HG02588 (cell line): Measurements from ENCODE around the gene NYAP2.

Source experiments
- ATAC-seq: cut with Tn5 transposase; IDR thresholded peaks from one replicate; pipeline ENCODE4 v1.9.1; 2021; ENCODE audit warnings: mild to moderate bottlenecking, moderate library complexity; ENCODE audit not compliant: unreplicated experiment

NYAP2 gene

DNA sequence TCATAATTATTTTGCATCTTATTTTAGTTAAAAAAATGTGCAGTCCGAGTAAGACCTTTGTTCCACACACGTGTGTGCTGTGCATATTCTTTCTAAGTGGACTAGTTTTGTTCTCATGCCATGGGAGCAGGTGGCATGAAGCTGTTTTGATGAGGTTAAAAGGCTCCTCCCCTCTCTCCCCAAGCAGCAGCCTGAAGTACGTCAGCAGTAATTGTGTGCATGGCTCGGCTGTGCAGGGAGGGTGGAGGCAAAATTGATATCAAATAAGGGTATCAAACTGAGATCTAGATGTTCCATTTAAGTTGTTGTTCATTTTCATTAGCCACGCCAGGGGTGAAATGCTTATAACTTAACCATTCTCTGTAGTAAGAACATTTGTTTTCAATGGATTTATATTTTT, at the start of gene NYAP2:
Gene NYAP2, plus strand, starts transcription at position 207 of the 400 bp plus-strand sequence. CDS start 9,171 bp downstream, outside the sequence.
- ATAC-seq = no peak

DNA sequence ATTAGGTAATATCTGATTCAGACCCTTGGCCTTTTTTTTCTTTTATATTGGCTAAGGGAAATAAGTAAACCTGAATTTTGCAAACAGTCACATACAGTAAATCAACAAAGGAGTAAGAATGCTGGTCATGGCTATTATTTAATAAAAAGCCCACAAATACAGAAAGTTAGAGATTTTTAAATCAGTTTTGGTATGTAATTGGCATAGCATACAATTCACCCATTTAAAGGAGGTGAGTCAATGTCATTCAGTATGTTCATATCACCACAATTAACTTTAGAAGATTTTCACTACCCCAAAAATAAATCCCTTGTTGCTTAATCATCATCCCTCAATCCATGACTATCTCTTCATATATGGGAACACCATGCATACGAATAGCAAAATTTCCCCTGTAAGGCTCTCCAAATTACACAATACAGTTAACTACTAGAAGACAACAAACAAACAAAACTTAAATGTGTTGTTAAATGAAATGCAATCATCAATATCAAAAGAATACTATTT, 45.9 kb upstream of the NYAP2 start:
- no peak for ATAC-seq

DNA sequence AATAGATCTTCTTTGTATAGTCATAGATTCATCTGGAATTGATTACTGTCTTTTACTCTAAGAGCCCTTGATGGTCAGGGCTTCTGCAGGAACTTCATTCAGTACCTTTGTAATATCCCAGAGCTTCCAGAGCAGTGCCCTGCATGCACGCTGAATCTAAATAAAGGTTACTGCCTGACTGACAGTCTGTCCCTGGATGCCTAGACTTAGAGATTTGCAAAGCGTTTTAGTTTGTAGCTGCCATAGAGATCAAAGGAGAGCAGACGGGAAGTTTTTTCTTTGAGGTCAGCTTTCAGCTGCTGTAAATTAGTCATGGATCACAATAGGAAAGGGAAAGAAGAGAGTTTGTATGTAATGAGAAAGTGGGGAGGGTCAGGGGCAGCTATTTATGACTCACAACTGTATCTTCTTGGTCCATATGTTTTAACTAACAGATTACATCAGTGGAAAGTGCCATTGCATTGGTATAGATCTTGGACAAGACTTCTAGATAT, 45.2 kb upstream of the NYAP2 start:
- no peak for ATAC-seq

DNA sequence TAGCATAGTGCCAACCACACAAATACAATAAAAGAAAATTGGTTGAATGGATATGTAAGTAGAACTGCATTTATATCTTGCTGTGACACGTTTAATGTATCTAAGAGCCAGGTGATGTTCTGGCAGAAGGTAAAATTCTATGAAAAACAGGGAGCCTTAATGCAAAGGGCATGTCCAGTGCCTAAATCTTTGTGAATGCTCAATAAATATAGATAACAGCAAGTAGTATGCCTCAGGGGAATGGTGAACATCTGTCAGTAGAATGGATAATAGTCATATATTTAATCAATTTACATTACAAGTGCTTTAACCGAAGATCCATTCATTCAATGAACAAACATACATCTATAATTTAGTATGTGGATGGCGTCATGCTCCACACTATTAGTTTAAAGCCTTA, 43.7 kb upstream of the NYAP2 start:
- no peak for ATAC-seq

DNA sequence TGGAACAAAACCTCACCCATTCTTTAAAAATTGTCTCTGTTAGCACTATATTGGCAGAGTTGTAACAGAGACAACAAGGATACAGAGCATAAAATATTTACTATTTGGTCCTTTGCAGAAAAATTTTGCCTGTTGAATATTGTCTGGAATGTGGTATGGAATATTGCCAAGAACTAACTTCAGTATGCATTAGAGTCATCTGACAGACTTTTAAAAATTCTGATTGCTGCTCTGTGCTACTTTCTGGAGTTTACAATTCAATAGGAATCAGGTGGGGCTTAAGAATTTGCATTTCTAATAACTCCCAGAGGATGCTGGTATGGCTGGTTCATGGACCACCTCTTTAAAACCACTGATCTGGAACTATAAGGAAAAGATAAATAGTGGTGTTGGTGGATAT, 32.8 kb upstream of the NYAP2 start:
- ATAC-seq = no peak

DNA sequence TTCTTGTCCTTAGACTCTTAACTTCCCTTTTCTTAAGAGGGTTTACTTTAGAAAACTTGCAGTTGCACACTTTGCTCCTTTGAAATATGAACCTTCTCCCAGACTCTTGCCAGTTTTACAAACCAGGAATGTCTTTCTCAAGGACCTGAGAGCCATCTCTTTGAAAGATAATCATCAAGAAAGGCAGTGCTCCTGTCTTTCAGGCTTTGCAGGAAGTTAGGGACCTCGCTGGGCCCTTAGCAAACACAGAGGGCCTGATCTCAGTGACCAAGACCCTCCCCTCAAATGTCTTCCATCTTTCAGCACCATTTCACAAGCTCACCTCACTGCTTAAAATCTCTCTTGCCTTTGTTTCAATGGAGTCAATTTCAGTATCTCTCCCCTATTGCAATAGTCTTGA, 32.0 kb upstream of the NYAP2 start:
- no peak for ATAC-seq

DNA sequence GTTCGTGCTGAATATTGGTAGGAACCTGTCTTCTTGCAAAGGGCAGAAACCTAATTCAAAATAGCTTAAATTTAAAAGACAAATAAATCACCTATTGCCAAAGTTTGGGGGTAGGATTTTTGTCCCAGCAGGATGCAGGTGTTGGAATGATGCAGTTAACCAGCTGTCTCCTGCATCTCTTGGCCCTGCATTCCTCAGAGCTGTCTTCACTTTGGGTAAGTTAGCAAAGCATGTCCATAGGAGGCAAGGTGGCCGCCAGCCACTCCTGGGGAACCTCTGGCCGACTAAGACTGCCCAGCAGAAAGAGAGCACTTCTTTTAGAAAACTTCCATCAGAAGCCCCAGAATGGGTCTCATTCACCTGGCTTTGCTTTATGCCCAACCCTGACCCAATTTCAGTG, 20.5 kb upstream of the NYAP2 start:
- no peak for ATAC-seq

DNA sequence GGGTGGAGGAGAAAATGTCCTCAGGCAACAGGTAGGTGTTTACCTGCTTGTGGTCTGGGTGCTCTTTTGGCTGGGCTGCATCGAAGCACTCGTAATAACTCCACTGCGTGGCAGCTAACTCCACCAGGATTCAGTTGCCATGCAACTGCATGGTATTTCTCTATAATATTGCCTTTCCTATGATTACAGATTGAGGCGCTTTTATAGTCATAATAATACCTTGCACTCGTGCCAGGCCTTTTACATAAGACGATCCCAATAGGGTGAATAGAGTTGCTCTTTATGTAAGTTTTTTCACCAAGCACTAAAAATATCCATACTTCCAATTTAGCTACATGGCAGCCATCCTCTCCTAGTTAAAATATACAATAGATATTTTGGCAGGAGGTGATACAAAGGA, 19.7 kb upstream of the NYAP2 start:
- ATAC-seq = no peak

DNA sequence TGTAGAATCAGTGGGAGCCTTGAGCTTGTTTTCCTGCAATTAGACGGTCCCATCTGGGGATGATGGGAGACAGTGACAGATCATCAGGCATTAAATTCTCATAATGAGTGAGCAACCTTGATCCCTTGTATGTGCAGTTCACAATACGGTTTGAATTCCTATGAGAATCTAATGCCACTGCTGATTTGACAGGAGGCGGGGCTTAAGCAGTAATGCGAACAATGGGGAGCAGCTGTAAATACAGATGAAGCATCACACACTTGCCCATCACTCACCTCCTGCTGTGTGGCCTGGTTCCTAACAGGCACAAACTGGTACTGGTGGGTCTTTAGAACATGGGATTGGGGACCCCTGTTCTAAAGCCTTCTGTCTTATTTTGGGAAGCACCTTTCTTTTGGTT, 17.9 kb upstream of the NYAP2 start:
- no peak for ATAC-seq

DNA sequence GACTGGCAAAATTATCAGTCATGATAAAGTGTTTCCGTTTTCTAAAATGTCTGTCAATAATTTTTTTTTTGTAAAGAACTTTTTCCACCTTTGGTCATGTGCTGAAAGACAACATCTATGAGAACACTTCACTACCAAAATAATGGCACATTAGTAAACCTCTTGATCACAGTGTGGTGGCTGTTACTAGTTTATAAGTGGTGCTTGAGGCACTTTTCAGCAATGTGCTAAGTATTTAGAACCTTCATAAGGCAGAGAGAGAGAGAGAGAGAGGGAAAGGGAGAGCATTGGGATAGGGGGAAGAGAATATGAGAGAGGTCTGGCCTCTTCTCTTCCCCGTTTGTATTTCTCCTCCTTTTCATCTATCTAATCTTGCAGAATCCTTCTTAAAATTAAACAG, 1.1 kb upstream of the NYAP2 start:
- ATAC-seq = no peak

DNA sequence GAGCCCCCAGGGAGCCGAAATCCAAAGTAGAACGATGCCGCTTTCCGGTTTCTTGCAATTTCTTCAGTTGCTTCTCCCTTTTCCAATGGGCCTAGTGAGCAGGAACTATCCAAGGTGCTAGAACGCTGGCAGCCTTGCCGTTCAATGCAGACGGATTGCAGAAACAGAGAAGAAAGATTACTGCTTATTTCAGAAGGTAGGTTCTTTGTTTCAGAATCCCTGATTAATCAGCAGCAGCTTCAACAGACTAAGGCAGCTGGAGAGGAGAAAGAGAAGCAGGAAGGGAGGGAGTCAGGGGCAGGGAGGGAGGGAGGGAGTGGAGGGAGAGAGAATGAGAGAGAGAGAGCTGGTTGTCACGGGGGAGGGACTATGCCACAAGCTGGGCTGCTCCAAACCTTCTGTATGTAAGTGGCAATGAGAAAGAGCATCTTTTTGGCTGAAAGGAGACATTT, 576 bp downstream of the NYAP2 start:
- no peak for ATAC-seq

DNA sequence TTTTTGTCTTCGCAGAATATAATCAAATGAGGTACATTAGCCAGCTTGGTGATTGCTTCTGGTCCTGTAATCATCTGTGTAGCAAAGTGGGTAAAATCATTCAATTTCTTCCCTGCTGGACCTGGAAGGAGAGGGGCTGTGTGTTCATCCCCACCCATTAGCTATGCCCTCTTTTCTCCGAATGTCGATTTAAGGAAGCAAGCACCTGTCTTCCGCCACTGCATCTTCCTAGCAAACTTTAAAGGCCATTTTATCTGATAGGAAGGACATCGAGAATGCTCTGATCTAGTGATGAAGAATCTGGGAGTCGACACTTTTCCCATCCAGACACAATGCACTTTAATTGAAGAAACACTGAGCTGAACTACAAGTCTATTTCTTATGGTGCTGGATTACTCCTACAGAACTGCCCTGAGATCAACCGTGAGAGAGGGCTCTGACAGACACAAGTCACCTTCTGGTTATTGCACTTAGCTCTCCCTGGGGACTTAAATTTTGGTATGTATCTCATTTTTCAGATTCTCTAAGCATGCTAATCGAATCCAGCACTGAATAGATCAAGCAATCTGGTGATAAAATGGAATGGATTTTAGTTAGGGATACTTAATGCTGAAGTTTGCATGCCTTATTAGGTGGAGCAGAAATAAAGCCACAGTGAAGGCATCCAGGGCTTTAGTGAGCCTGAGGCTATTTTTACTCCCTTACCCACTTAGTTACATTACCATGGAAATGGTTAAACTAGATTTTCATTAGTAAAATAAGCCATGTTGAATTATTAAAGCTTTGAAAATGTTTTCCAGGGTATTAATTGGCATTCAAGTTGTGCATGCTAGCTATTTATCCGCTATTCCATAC, 1.3 kb downstream of the NYAP2 start:
- ATAC-seq = no peak

DNA sequence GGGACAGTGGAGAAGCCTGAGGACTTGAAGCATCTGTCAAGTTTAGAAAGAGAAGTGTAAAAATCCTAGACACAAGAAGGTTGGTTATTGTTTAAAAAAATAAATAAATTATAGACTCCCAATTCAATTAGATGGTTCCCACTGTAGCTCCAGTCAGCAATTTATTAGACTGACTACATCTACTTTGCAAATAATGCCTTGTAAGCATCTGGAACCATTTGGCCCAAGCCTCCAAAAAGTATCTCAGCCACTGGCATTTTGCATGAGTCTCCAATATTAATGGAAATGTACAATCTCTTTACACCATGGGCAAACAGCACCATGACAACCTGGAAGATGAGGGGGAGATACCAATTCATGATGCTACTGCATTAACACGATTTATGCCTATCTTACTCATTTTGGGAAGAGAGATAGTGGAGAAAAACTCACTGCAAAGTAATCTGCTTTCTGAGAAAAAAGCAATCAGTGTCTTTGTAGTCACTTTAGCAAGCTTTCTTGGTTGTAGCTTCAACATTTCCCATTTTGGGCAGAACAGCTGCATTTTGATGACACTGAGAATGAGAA, 2.8 kb downstream of the NYAP2 start:
- ATAC-seq = no peak

DNA sequence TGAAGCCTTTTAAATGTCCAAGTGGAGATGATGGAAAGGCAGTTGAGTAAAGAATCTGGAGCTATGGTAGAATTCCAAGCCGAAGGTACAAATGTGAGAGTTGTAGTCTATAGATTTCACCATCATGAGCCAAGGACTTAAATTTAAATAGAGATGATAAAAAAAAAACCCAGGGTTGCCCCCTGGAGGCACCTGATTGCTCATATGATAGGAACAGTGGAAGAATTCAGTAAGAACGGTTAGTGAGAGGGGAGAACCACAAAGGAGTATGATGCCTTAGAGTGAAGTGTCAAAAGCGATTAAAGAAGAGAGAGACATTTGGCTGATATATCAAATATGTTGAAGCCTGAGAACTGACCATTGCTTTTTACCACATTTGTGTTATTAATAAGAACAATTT, 11.9 kb downstream of the NYAP2 start:
- no peak for ATAC-seq

DNA sequence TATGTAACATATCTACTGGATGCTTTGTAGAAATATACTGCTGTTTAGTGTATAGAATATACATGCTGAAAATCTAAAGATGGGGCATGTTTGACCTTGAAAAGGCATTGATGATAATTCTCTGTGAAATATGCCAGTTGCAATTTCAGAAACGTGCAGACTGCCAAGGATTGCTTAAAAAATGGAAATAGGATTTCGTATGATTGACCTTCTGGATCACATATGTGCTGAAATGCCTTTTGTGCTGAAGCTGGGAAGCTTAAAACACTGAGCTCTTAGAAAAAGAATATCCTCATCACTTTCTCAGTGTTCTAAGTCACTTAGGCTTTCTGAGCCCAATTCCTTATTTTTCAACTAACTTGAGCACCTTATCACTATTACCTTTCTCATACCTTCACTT, 14.3 kb downstream of the NYAP2 start:
- no peak for ATAC-seq

DNA sequence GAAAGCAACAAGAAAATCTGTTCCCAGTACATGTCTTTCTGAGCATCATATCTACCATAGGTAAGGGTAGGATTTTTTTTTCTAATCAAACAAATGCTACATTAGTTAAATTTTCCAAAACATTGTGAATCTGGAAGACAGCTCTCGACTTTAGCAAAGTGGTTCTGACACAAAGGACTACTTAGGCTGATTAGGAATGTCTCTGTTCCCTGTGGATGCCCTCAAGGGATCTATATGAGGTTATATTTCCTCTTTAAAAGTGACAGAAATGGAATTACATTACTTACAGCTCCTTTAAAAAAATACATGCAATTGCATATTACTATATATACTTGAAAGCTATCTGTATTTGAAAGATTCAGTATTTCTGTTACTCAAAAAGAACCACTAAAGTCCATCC, 15.4 kb downstream of the NYAP2 start:
- ATAC-seq = no peak

DNA sequence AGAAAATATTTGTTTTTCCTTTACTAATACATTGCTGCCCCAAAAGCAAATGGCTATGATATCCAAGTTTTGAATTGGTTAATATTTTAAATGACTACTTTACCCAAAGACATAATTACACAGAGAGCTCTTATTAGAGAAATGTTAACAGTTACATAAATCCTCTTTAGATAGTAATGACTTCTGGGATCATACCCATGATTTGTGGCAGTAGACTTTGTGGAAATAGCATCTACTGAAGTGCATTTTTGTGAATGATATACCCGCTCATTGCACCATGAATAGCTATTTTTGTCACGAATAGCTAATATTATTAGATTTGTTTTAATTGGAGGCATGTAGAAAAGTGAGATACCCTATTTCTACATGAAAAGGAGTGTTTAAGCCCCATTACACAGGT, 15.8 kb downstream of the NYAP2 start:
- ATAC-seq = no peak

DNA sequence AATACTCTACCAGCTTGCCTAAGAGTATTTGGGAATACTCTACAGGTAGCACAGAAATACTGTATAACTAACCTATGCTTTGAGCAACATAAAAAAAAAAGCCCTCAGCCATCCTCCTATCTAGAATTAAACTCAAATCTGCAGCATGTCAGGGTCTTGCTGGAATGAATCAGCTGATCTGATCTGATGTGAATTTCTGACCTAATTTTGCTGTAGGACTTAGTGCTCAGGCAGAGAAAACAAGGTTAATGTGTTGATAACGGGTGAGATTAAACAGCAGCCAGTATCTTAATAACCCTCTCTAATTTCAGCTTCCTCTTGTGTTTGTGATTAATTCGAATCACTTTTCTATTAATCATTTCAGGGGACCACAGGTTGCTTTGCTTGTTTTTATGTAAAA, 16.3 kb downstream of the NYAP2 start:
- ATAC-seq = no peak

DNA sequence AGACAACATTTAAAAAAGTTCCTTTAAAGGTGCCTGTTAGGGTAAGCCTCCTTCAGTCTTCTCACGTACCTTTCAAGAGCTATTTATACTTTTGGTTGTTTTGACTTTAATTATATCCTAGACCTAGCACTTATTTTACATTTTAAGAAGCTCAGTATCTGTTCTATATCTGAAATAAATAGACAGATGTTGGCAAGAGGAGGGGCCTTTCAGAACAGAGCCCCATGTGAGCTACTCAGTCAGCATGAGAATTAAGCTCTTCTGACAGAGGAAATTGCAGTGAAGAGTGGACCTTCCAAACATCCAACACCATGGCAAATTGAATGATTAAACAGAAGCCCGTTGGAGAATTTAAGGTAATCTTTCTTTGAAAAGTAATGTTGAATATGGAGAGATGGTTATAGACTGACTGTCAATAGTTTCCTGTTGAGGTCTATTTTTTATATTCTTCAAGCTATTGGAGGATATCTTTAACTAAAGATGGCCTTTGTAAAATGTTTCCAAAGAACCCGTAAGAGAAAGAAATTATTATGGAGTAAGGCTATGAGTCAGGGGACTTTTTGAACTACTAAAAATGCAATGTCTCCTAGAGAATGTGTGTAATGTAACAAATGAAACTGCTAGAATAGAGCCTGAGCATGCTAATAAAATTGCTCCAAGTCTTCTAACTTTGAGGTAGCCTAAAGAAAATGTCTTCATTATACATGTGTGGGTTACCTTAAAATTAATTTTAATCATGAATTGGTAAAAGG, 17.3 kb downstream of the NYAP2 start:
- no peak for ATAC-seq

DNA sequence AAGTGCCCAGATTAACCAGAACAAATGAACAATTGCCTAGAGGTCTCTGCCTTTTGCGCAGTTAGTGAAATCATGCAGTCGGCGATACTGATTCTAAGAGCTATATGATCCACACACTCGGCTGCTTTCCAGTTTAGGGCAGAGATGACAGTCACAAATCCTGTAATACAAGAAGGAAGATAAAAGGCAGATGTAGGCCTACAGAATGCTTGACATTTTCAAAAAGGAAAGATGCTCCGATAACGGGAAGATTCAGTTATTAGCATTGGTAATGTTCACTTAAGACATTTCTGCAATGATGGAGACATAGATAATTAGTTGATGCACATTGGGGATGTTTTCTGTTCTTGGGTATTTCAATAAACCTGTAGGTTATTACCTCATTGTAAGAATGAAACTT, 19.5 kb downstream of the NYAP2 start:
- no peak for ATAC-seq

DNA sequence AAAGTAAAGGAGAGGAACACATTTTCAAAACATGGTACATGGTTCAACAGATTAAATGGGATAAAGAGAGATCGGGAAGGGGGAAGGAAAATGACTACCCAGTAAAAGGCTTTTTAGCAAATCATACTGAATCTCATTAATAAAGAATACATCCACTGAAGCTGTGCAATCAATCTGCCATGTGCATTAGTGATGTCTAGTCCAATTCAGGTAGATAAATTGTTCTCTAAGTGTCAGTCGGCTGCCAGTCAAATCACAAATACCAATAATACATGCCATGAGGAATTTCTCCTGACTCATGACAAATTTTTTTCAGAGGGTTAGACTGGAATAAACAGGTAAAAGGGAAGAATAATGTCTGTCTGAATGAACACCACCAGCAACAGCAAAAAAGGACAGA, 22.6 kb downstream of the NYAP2 start:
- ATAC-seq = no peak

DNA sequence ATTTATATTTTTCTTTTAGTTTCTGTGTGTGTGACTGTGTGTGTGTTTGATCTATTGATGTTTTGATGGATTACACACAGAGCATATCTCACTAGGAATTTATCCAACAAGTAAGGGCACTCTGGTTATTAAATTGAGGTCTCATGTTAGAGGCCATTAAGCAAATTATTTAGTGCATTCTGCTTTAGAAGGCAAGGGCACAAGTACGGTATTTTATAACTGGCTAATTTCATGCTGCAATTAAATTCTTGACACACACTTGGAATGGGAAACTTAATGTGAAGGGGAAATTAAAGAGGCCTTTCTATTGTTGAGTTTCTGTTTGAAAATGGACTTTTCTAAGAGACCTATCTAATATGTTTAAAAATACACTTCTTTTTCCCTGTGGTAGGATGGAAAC, 25.8 kb downstream of the NYAP2 start:
- no peak for ATAC-seq
